ENCODE measurements around the gene ANK2.

The ANK2 gene

GRCh38 chr4:113384600-113384999 is 335.1 kb downstream of the ANK2 start:
- H3K4me3 ChIP-seq (replicated peaks; ENCODE audit: insufficient read depth, low read length): no peak overlapping the region
- no peak for DNase-seq (ENCODE audit: low read depth in 1 of 2, low spot score in 1 of 2)
- no peak for TF ChIP-seq SPI1 (IDR thresholded peaks at IDR 0.05; ENCODE audit: borderline replicate concordance, low read depth)
- no peak overlapping the region for H3K27ac ChIP-seq (replicated peaks)
- H3K27me3 ChIP-seq (ENCODE audit: insufficient read depth, poor library complexity, severe bottlenecking): no peaks in the 10 kb centered on the region

GRCh38 chr4:113385281-113385899 is 335.9 kb downstream of the ANK2 start:
- no peak overlapping the region for H3K4me3 ChIP-seq (replicated peaks; ENCODE audit: insufficient read depth, low read length)
- no peak overlapping the region for H3K27ac ChIP-seq (replicated peaks)
- TF ChIP-seq GABPA (IDR thresholded peaks at IDR 0.05; ENCODE audit: low read depth) (no peak), REST (IDR thresholded peaks at IDR 0.05; ENCODE audit: insufficient replicate concordance, low read depth) (no peak), CTCF (IDR thresholded peaks at IDR 0.05; ENCODE audit: insufficient read depth, low read length) (no peak), POLR2AphosphoS5 (IDR thresholded peaks at IDR 0.05; ENCODE audit: low read depth) (no peak), SPI1 (IDR thresholded peaks at IDR 0.05; ENCODE audit: borderline replicate concordance, low read depth) (no peak)
- DNase-seq (ENCODE audit: low read depth in 1 of 2, low spot score in 1 of 2): no peak
- no peaks in the 10 kb centered on the region for H3K27me3 ChIP-seq (ENCODE audit: insufficient read depth, poor library complexity, severe bottlenecking)

- H3K27me3 ChIP-seq (ENCODE audit: insufficient read depth, poor library complexity, severe bottlenecking): no peaks in the 10 kb centered on the region
- no peak overlapping the region for H3K27ac ChIP-seq (replicated peaks)
- TF ChIP-seq SPI1 (IDR thresholded peaks at IDR 0.05; ENCODE audit: borderline replicate concordance, low read depth): no peak
- TF ChIP-seq CTCF (IDR thresholded peaks at IDR 0.05; ENCODE audit: insufficient read depth, low read length): no peak
- no peak for TF ChIP-seq REST (IDR thresholded peaks at IDR 0.05; ENCODE audit: insufficient replicate concordance, low read depth)
- TF ChIP-seq GABPA (IDR thresholded peaks at IDR 0.05; ENCODE audit: low read depth): no peak
- TF ChIP-seq POLR2AphosphoS5 (IDR thresholded peaks at IDR 0.05; ENCODE audit: low read depth): no peak
- no peak overlapping the region for H3K4me3 ChIP-seq (replicated peaks; ENCODE audit: insufficient read depth, low read length)
- no peak for DNase-seq (ENCODE audit: low read depth in 1 of 2, low spot score in 1 of 2)
Observed at GRCh38 chr4:113389160-113389559, 339.7 kb downstream of the ANK2 start.

GRCh38 chr4:113390850-113391249 is 341.4 kb downstream of the ANK2 start:
- no peak overlapping the region for H3K4me3 ChIP-seq (replicated peaks; ENCODE audit: insufficient read depth, low read length)
- no peak for TF ChIP-seq SPI1 (IDR thresholded peaks at IDR 0.05; ENCODE audit: borderline replicate concordance, low read depth)
- TF ChIP-seq GABPA (IDR thresholded peaks at IDR 0.05; ENCODE audit: low read depth): no peak
- no peak for TF ChIP-seq CTCF (IDR thresholded peaks at IDR 0.05; ENCODE audit: insufficient read depth, low read length)
- TF ChIP-seq REST (IDR thresholded peaks at IDR 0.05; ENCODE audit: insufficient replicate concordance, low read depth): no peak
- no peak for TF ChIP-seq POLR2AphosphoS5 (IDR thresholded peaks at IDR 0.05; ENCODE audit: low read depth)
- no peaks in the 10 kb centered on the region for H3K27me3 ChIP-seq (ENCODE audit: insufficient read depth, poor library complexity, severe bottlenecking)
- H3K27ac ChIP-seq (replicated peaks): no peak overlapping the region
- DNase-seq (ENCODE audit: low read depth in 1 of 2, low spot score in 1 of 2): no peak
